IMR-90 (cell line): ENCODE data around the gene GCSH. TPM values are rescaled to one million over a fixed set of nuclear protein-coding genes. Genes with fewer than 3 reads are reported as not detected.

ENCODE experiments used
- ATAC-seq: fragments of 200-7000 bp; cut with Tn5 transposase; 2 replicates; pipeline ENCODE4 v1.9.1; 2020; ENCODE audit warnings: low read depth, mild to moderate bottlenecking, moderate library complexity
- BruUV-seq: library from RNA; stranded (reverse); fragments of 400-500 nt; replicated peaks from 2 replicates; lab custom pipeline; 2021; lab: Mats Ljungman, UMichigan
- CTCF ChIA-PET: fragments of 300-600 bp; formaldehyde crosslinking; extraction: SDS; loops from one replicate; lab custom pipeline; 2021; ENCODE audit warnings: antibody characterized with exemption; lab: Yijun Ruan, JAX
- POLR2A ChIA-PET: fragments of 300-600 bp; sonication (Branson Sonifier 250); formaldehyde crosslinking; loops from one replicate; lab custom pipeline; 2022; ENCODE audit warnings: antibody characterized with exemption; ENCODE audit not compliant: unreplicated experiment; lab: Charles Lee
- DNase-seq: peaks from one replicate; pipeline ENCODE4 v3.0.0; 2013
- H2AFZ ChIP-seq: replicated peaks from 2 replicates; pipeline ENCODE3; 2013; ENCODE audit warnings: low read length, mild to moderate bottlenecking; ENCODE audit not compliant: poor library complexity
- H2AK5ac ChIP-seq: 2 replicates; pipeline ENCODE4 v1.6.1; 2013; ENCODE audit warnings: low read depth, low read length, inconsistent platforms
- H2AK9ac ChIP-seq: replicated peaks from 2 replicates; pipeline ENCODE3; 2013; ENCODE audit warnings: mild to moderate bottlenecking, low read depth, low read length, moderate library complexity; ENCODE audit not compliant: poor library complexity
- H2BK120ac ChIP-seq: 2 replicates; pipeline ENCODE4 v1.6.1; 2013; ENCODE audit warnings: low read depth, low read length, inconsistent platforms
- H2BK15ac ChIP-seq: 3 replicates; pipeline ENCODE4 v1.6.1; 2013; ENCODE audit warnings: low read depth, low read length, inconsistent platforms
- H2BK20ac ChIP-seq: 2 replicates; pipeline ENCODE4 v1.6.1; 2013; ENCODE audit warnings: low read depth, mild to moderate bottlenecking, inconsistent platforms, low read length, moderate library complexity
- H2BK5ac ChIP-seq: 2 replicates; pipeline ENCODE4 v1.6.1; 2013; ENCODE audit warnings: mild to moderate bottlenecking, low read depth, low read length, inconsistent platforms; ENCODE audit not compliant: poor library complexity, severe bottlenecking
- H3K14ac ChIP-seq: replicated peaks from 2 replicates; pipeline ENCODE4 v1.6.1; 2013; ENCODE audit warnings: low read depth, low read length, inconsistent platforms
- H3K18ac ChIP-seq: 2 replicates; pipeline ENCODE4 v1.6.1; 2013; ENCODE audit warnings: low read depth, low read length, control low read depth
- H3K23ac ChIP-seq: 2 replicates; pipeline ENCODE4 v1.6.1; 2013; ENCODE audit warnings: low read depth, low read length, inconsistent platforms
- H3K27ac ChIP-seq: 2 replicates; pipeline ENCODE4 v1.5.1; 2013; ENCODE audit warnings: mild to moderate bottlenecking, control low read depth, low read length; ENCODE audit not compliant: insufficient read depth
- H3K27me3 ChIP-seq: 2 replicates; pipeline ENCODE4 v1.6.1; 2013; ENCODE audit warnings: low read length; ENCODE audit not compliant: control insufficient read depth, insufficient read depth
- H3K36me3 ChIP-seq: 2 replicates; pipeline ENCODE4 v1.6.1; 2013; ENCODE audit warnings: low read length, mixed read lengths; ENCODE audit not compliant: control insufficient read depth, insufficient read depth
- H3K4ac ChIP-seq: 2 replicates; pipeline ENCODE4 v1.6.1; 2013; ENCODE audit warnings: low read depth, low read length, inconsistent platforms
- H3K4me1 ChIP-seq: 2 replicates; pipeline ENCODE4 v1.6.1; 2013; ENCODE audit warnings: low read length, mixed read lengths; ENCODE audit not compliant: control insufficient read depth, insufficient read depth
- H3K4me2 ChIP-seq: 2 replicates; pipeline ENCODE4 v1.6.1; 2013; ENCODE audit warnings: low read depth, mild to moderate bottlenecking, control low read depth, low read length, moderate library complexity
- H3K4me3 ChIP-seq: 2 replicates; pipeline ENCODE4 v1.5.1; 2013; ENCODE audit warnings: low read depth, mild to moderate bottlenecking, control low read depth, low read length, moderate library complexity; ENCODE audit not compliant: insufficient read depth
- H3K56ac ChIP-seq: 2 replicates; pipeline ENCODE4 v1.6.1; 2013; ENCODE audit warnings: low read length, inconsistent platforms; ENCODE audit not compliant: insufficient read depth; ENCODE audit errors: extremely low read depth
- H3K79me1 ChIP-seq, 2 experiments: 2 replicates each; pipeline ENCODE4 v1.6.1; 2013; ENCODE audit warnings: low read length in 2 of 2, inconsistent platforms in 1 of 2, low read depth in 1 of 2
- H3K9ac ChIP-seq: 2 replicates; pipeline ENCODE4 v1.6.1; 2013; ENCODE audit warnings: low read depth, low read length, control low read depth
- H3K9me1 ChIP-seq: 2 replicates; pipeline ENCODE4 v1.6.1; 2013; ENCODE audit warnings: low read length, inconsistent platforms; ENCODE audit not compliant: insufficient read depth
- H3K9me3 ChIP-seq: 2 replicates; pipeline ENCODE4 v1.6.1; 2013; ENCODE audit warnings: low read length; ENCODE audit not compliant: control insufficient read depth, insufficient read depth
- H4K20me1 ChIP-seq: 2 replicates; pipeline ENCODE4 v1.6.1; 2013; ENCODE audit warnings: low read length, inconsistent platforms; ENCODE audit not compliant: insufficient read depth
- H4K5ac ChIP-seq: 2 replicates; pipeline ENCODE4 v1.6.1; 2013; ENCODE audit warnings: mild to moderate bottlenecking, low read depth, low read length, control low read depth
- H4K8ac ChIP-seq, 2 experiments: 2 replicates each; pipeline ENCODE4 v1.6.1; 2013; ENCODE audit warnings: low read depth in 2 of 2, low read length in 2 of 2, control low read depth in 1 of 2, inconsistent platforms in 1 of 2
- H4K91ac ChIP-seq: 2 replicates; pipeline ENCODE4 v1.6.1; 2013; ENCODE audit warnings: low read depth, low read length, inconsistent platforms; ENCODE audit not compliant: insufficient read depth
- BHLHE40 ChIP-seq: fragments of 150-350 bp; IDR thresholded peaks from 2 replicates; pipeline ENCODE4 v1.6.1; 2016; ENCODE audit warnings: mild to moderate bottlenecking, low read depth, low read length
- CEBPB ChIP-seq: IDR thresholded peaks from 2 replicates; pipeline ENCODE4 v1.6.1; 2012; ENCODE audit warnings: low read depth, low read length, improper control_type of control experiment
- ELK1 ChIP-seq: fragments of 150-350 bp; IDR thresholded peaks from 2 replicates; pipeline ENCODE4 v1.6.1; 2016; ENCODE audit warnings: low read depth, mild to moderate bottlenecking, low read length, moderate library complexity, borderline replicate concordance
- FOS ChIP-seq: fragments of 150-350 bp; IDR thresholded peaks from 2 replicates; pipeline ENCODE4 v1.6.1; 2016; ENCODE audit warnings: low read depth, low read length
- MAFK ChIP-seq: IDR thresholded peaks from 2 replicates; pipeline ENCODE4 v1.6.1; 2012; ENCODE audit warnings: low read depth, low read length, improper control_type of control experiment
- MAZ ChIP-seq: IDR thresholded peaks from 2 replicates; pipeline ENCODE4 v1.6.1; 2012; ENCODE audit warnings: low read depth, mild to moderate bottlenecking, low read length, improper control_type of control experiment, moderate library complexity, borderline replicate concordance
- NFE2L2 ChIP-seq: fragments of 150-350 bp; IDR thresholded peaks from 2 replicates; pipeline ENCODE4 v1.6.1; 2016; ENCODE audit warnings: low read depth, mild to moderate bottlenecking, low read length
- POLR2A ChIP-seq: IDR thresholded peaks from 2 replicates; pipeline ENCODE4 v1.6.1; 2012; ENCODE audit warnings: mild to moderate bottlenecking, low read depth, low read length
- RAD21 ChIP-seq: IDR thresholded peaks from 2 replicates; pipeline ENCODE4 v1.6.1; 2012; ENCODE audit warnings: low read length, improper control_type of control experiment
- RCOR1 ChIP-seq: IDR thresholded peaks from 2 replicates; pipeline ENCODE4 v1.6.1; 2012; ENCODE audit warnings: mild to moderate bottlenecking, low read length, improper control_type of control experiment; ENCODE audit not compliant: insufficient replicate concordance
- WGBS, 2 experiments: methylation state at CpG; one replicate each; pipeline versions ENCODE4 v1.1.5 to v1.1.7; 2013; ENCODE audit warnings: missing lambda C conversion rate in 2 of 2; ENCODE audit not compliant: insufficient read length in 1 of 2; ENCODE audit errors: extremely low coverage in 2 of 2; 5-methylcytosine and 5-hydroxymethylcytosine counted together
- dilution Hi-C: fragments of 300-500 bp; cut with HindIII; formaldehyde crosslinking; loops from one replicate; pipeline ENCODE4 v1.14.3; 2018; ENCODE audit warnings: low sequenced_read_pairs; ENCODE audit not compliant: unreplicated experiment
- in situ Hi-C: fragments of 300-500 bp; cut with MboI; formaldehyde crosslinking; loops from 3 replicates; pipeline ENCODE4 v1.14.3; 2019; ENCODE audit warnings: low sequenced_read_pairs, inconsistent platforms, mixed read lengths
- intact Hi-C: fragments of 100-400 bp; cut with micrococcal nuclease; formaldehyde crosslinking; loops from 2 replicates; pipeline ENCODE4 v1.10.0; 2022
- polyA plus RNA-seq, 3 experiments: library from polyadenylated mRNA; depleted of rRNA; stranded (reverse); fragments of >200 nt; gene quantifications; 2 replicates each; pipeline ENCODE4 v1.2.3, GENCODE V29; 2012; ENCODE audit warnings: low replicate concordance in 1 of 3
- total RNA-seq: library from RNA; depleted of rRNA; stranded (reverse); fragments of >200 nt; gene quantifications from 2 replicates; pipeline ENCODE4 v1.2.3, GENCODE V29; 2012

Gene GCSH
- total and polyA plus RNA-seq, 2 of the 4 experiments (the other 2 are of a cell fraction) = 9.3 to 21.2 TPM

- 61% methylated on average over 3 of the region's 6 CpGs; no CpG with 5 or more reads in 1 of the 2 experiments for WGBS, 2 experiments
Observed at GRCh38 chr16:81130126-81130525, 33.9 kb upstream of the GCSH start.

More at GRCh38 chr16:81130126-81130525, 33.9 kb upstream of the GCSH start:
- no peak overlapping the region for H3K9ac ChIP-seq
- no peaks in the 10 kb centered on the region for H3K36me3 ChIP-seq
- dilution Hi-C loops (no loop called here), in situ Hi-C loops (no loop called here), intact Hi-C loops (no loop called here)
- H3K18ac ChIP-seq = no peak overlapping the region
- no peak overlapping the region for H3K4ac ChIP-seq
- no peaks in the 10 kb centered on the region; the same call in 1 of the 2 replicates for H3K27me3 ChIP-seq
- no peak overlapping the region for H3K56ac ChIP-seq
- no peaks in the 10 kb centered on the region for H3K9me1 ChIP-seq
- H3K9me3 ChIP-seq = no peaks in the 10 kb centered on the region
- no peak for DNase-seq
- BruUV-seq = no TSS peak
- H4K5ac ChIP-seq = no peak overlapping the region
- H3K79me1 ChIP-seq = no peaks in the 10 kb centered on the region
- no peak overlapping the region for H3K4me2 ChIP-seq
- no peak overlapping the region for H2BK120ac ChIP-seq
- CTCF ChIA-PET = no interaction called here
- H2AK9ac ChIP-seq = no peak overlapping the region
- H4K91ac ChIP-seq = no peak overlapping the region
- POLR2A ChIA-PET = no interaction called here
- no peak overlapping the region for H3K27ac ChIP-seq
- H2BK5ac ChIP-seq = no peak overlapping the region
- H2AFZ ChIP-seq = no peak overlapping the region
- no peak for ATAC-seq
- no peak overlapping the region for H3K4me3 ChIP-seq
- H3K14ac ChIP-seq = no peak overlapping the region
- H2BK20ac ChIP-seq = no peak overlapping the region
- H2AK5ac ChIP-seq = no peak overlapping the region
- no peak overlapping the region for H3K23ac ChIP-seq
- TF ChIP-seq ELK1 = no peak
- TF ChIP-seq FOS = no peak
- TF ChIP-seq RCOR1 = no peak
- no peak for TF ChIP-seq RAD21
- no peak for TF ChIP-seq NFE2L2
- no peak for TF ChIP-seq BHLHE40
- TF ChIP-seq POLR2A = no peak
- no peak for TF ChIP-seq CEBPB
- no peak for TF ChIP-seq MAZ
- no peak for TF ChIP-seq MAFK
- H2BK15ac ChIP-seq = no peak overlapping the region
- H4K8ac ChIP-seq = no peak overlapping the region
- no peaks in the 10 kb centered on the region for H3K4me1 ChIP-seq
- no peaks in the 10 kb centered on the region for H4K20me1 ChIP-seq
